Keratinocyte (primary cell): ENCODE results near the gene VPS11. TPM values are rescaled to one million over a fixed set of nuclear protein-coding genes. Genes with fewer than 3 reads are reported as not detected.

ENCODE experiments used
- DNase-seq: peaks from one replicate; pipeline ENCODE4 v3.0.0-alpha.2; 2011; ENCODE audit warnings: low read depth, missing footprints, low spot score
- FAIRE-seq: peaks from 2 replicates; lab custom pipeline; 2011; peaks lifted over from hg19 to GRCh38; lab: Jason Lieb, UNC
- H2AFZ ChIP-seq: 2 replicates; pipeline ENCODE4 v1.6.0; 2012; ENCODE audit warnings: low read length, control low read depth, inconsistent platforms; ENCODE audit not compliant: control insufficient read depth
- H3K27ac ChIP-seq: 2 replicates; pipeline ENCODE4 v1.5.1; 2011; ENCODE audit warnings: low read length; ENCODE audit not compliant: control insufficient read depth, insufficient read depth
- H3K27me3 ChIP-seq: 3 replicates; pipeline ENCODE4 v1.6.0; 2011; ENCODE audit warnings: low read length; ENCODE audit not compliant: control insufficient read depth, insufficient read depth; ENCODE audit errors: extremely low read depth
- H3K36me3 ChIP-seq, 2 experiments: 2 replicates in 1 of 2; 3 replicates in 1 of 2; pipeline ENCODE4 v1.5.1; 2011; ENCODE audit warnings: low read length in 2 of 2, mild to moderate bottlenecking in 1 of 2; ENCODE audit not compliant: control insufficient read depth in 2 of 2, insufficient read depth in 2 of 2; ENCODE audit errors: extremely low read depth in 1 of 2
- H3K4me1 ChIP-seq: 3 replicates; pipeline ENCODE4 v1.5.1; 2011; ENCODE audit warnings: low read length; ENCODE audit not compliant: control insufficient read depth, insufficient read depth; ENCODE audit errors: extremely low read depth
- H3K4me2 ChIP-seq: 3 replicates; pipeline ENCODE4 v1.6.0; 2011; ENCODE audit warnings: low read depth, low read length; ENCODE audit not compliant: control insufficient read depth, insufficient read depth; ENCODE audit errors: extremely low read depth
- H3K4me3 ChIP-seq, 3 experiments: fragments of 200-600 bp in 1 of 3; sonication (generic) in 1 of 3; 2 replicates in 2 of 3; 3 replicates in 1 of 3; pipeline ENCODE4 v1.5.1; 2011 to 2016; ENCODE audit warnings: low read length in 3 of 3, mild to moderate bottlenecking in 3 of 3, control low read depth in 2 of 3, inconsistent platforms in 1 of 3, low read depth in 1 of 3, mixed read lengths in 1 of 3, mixed run types in 1 of 3, moderate library complexity in 1 of 3; ENCODE audit not compliant: control insufficient read depth in 2 of 3, insufficient read depth in 2 of 3; ENCODE audit errors: extremely low read depth in 1 of 3
- H3K79me2 ChIP-seq: 2 replicates; pipeline ENCODE4 v1.6.0; 2012; ENCODE audit warnings: low read length; ENCODE audit not compliant: control insufficient read depth, insufficient read depth
- H3K9ac ChIP-seq: 3 replicates; pipeline ENCODE4 v1.6.0; 2011; ENCODE audit warnings: low read length; ENCODE audit not compliant: control insufficient read depth, insufficient read depth; ENCODE audit errors: extremely low read depth
- H3K9me1 ChIP-seq: 3 replicates; pipeline ENCODE4 v1.6.0; 2011; ENCODE audit warnings: low read length; ENCODE audit not compliant: control insufficient read depth, insufficient read depth; ENCODE audit errors: extremely low read depth
- H3K9me3 ChIP-seq: 2 replicates; pipeline ENCODE4 v1.5.1; 2012; ENCODE audit warnings: low read depth, low read length; ENCODE audit not compliant: control insufficient read depth
- H4K20me1 ChIP-seq: 3 replicates; pipeline ENCODE4 v1.6.0; 2011; ENCODE audit warnings: low read length; ENCODE audit not compliant: control insufficient read depth, insufficient read depth; ENCODE audit errors: extremely low read depth
- CTCF ChIP-seq, 3 experiments: IDR thresholded peaks in 1 of 3; conservative IDR thresholded peaks in 1 of 3; optimal IDR thresholded peaks in 1 of 3; 2 replicates in 2 of 3; 3 replicates in 1 of 3; pipeline versions ENCODE3 to v1.5.1; 2011; ENCODE audit warnings: low read length in 3 of 3, mild to moderate bottlenecking in 3 of 3, moderate library complexity in 2 of 3, control low read depth in 1 of 3, inconsistent platforms in 1 of 3; ENCODE audit not compliant: insufficient read depth in 2 of 3; ENCODE audit errors: extremely low read depth in 1 of 3
- EZH2 ChIP-seq: IDR thresholded peaks from one replicate; pipeline ENCODE4 v1.6.1; 2012; ENCODE audit warnings: inconsistent platforms, mild to moderate bottlenecking, low read length, moderate library complexity
- dilution Hi-C: fragments of 300-500 bp; cut with MboI; formaldehyde crosslinking; loops from one replicate; pipeline ENCODE4 v1.7.0; 2020; ENCODE audit warnings: low sequenced_read_pairs; ENCODE audit not compliant: extremely low pct_ligation_motif_present
- polyA plus RNA-seq, 5 experiments: library from polyadenylated mRNA; depleted of rRNA in 3 of 5; stranded (reverse) in 3 of 5; stranded (forward) in 1 of 5; unstranded in 1 of 5; fragments of >200 nt; gene quantifications; 1 replicate in 1 of 5; 2 replicates in 3 of 5; 3 replicates in 1 of 5; pipeline versions ENCODE4 v1.2.1 to v1.2.3, GENCODE V29; 2011 to 2012; ENCODE audit warnings: missing spikeins in 2 of 5, low read depth in 1 of 5, low replicate concordance in 1 of 5

VPS11 gene
- polyA plus RNA-seq, 1 donor (not counting 4 experiments of a cell fraction or from before 2014, with no cell fraction given): 12.1 TPM

DNA sequence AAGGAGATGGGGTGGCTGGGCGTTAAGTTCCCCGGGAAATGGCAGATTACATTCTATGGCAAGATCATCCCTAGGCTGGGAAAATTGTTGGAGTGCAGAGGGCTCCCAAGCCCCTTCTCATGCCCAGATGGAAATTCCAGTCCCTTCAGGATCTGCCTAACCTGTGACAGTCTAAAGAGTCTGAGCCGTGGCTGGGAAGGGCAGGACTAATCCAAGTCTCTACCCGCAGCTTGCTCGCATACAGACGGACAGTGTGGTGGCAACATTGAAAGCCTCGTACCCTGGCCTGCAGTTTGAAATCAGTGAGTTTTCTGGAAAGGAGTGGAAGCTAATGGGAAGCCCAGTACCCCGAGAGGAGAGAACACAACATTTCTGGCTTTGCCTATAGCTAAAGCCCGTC lies 20.8 kb downstream of the VPS11 start:
- Histone ChIP-seq H3K27ac (no peak overlapping the region), H3K9ac (no peak overlapping the region), H3K4me1 (peaks cover 33% of the 10 kb centered on the region), H3K27me3 (no peaks in the 10 kb centered on the region), H3K9me3 (no peaks in the 10 kb centered on the region), H3K9me1 (no peaks in the 10 kb centered on the region), H3K79me2 (peaks cover 32% of the 10 kb centered on the region), H3K4me3 (no peak overlapping the region), H2AFZ (no peak overlapping the region), H4K20me1 (no peaks in the 10 kb centered on the region), H3K4me2 (no peak overlapping the region), H3K36me3 (peaks cover 24 to 25% of the 10 kb centered on the region in 2 experiments)
- TF ChIP-seq EZH2: no peak
- no peak for TF ChIP-seq CTCF (optimal IDR thresholded peaks at IDR 0.05 in 1 of 3, IDR thresholded peaks at IDR 0.05 in 1 of 3, conservative IDR thresholded peaks at IDR 0.05 in 1 of 3; ENCODE audit: extremely low read depth in 1 of 3, insufficient read depth in 2 of 3, low read length in 3 of 3)
- FAIRE-seq: no peak
- no peak for DNase-seq
- dilution Hi-C loops: no loop called here

DNA sequence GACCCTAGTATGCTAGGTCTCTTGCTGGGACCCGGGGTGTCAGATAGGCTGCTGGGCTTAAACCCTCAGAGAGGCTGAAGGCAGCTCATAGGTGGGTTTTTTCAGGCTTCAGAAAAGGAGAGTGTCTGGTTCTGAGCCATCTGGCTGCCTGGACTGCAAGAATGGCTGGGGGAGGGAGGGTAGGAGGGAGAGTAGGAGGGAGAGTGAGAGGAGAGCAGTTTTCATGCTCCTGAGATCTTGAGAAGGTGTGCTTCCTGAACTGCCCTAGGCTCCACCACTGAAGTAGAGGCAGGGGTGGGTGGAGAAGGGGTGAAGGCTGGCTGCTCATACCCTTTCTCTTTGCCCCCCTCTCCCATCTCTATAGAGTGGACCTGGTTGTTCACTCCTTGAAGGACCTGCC lies 21.7 kb downstream of the VPS11 start:
- H3K79me2 ChIP-seq: peaks cover 42% of the 10 kb centered on the region
- no peak for DNase-seq
- no peaks in the 10 kb centered on the region for H4K20me1 ChIP-seq
- no peak overlapping the region for H3K4me3 ChIP-seq
- peaks cover 36% of the 10 kb centered on the region for H3K4me1 ChIP-seq
- no peak for TF ChIP-seq CTCF (optimal IDR thresholded peaks at IDR 0.05 in 1 of 3, IDR thresholded peaks at IDR 0.05 in 1 of 3, conservative IDR thresholded peaks at IDR 0.05 in 1 of 3; ENCODE audit: extremely low read depth in 1 of 3, insufficient read depth in 2 of 3, low read length in 3 of 3)
- H3K36me3 ChIP-seq: peaks cover 24 to 25% of the 10 kb centered on the region in 2 experiments
- H3K9ac ChIP-seq: no peak overlapping the region
- FAIRE-seq: no peak
- H3K9me3 ChIP-seq: no peaks in the 10 kb centered on the region
- H3K4me2 ChIP-seq: no peak overlapping the region
- no peak overlapping the region for H2AFZ ChIP-seq
- no peaks in the 10 kb centered on the region for H3K27me3 ChIP-seq
- dilution Hi-C loops: no loop called here
- H3K9me1 ChIP-seq: no peaks in the 10 kb centered on the region
- H3K27ac ChIP-seq: no peak overlapping the region
